ENCODE results near the gene GALNS.
"Not testable (repeated sequence)": the region's sequence is repeated elsewhere in the genome, so short reads cannot be mapped to it uniquely, and the experiment has no call there.

GALNS gene, protein sequence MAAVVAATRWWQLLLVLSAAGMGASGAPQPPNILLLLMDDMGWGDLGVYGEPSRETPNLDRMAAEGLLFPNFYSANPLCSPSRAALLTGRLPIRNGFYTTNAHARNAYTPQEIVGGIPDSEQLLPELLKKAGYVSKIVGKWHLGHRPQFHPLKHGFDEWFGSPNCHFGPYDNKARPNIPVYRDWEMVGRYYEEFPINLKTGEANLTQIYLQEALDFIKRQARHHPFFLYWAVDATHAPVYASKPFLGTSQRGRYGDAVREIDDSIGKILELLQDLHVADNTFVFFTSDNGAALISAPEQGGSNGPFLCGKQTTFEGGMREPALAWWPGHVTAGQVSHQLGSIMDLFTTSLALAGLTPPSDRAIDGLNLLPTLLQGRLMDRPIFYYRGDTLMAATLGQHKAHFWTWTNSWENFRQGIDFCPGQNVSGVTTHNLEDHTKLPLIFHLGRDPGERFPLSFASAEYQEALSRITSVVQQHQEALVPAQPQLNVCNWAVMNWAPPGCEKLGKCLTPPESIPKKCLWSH

DNA sequence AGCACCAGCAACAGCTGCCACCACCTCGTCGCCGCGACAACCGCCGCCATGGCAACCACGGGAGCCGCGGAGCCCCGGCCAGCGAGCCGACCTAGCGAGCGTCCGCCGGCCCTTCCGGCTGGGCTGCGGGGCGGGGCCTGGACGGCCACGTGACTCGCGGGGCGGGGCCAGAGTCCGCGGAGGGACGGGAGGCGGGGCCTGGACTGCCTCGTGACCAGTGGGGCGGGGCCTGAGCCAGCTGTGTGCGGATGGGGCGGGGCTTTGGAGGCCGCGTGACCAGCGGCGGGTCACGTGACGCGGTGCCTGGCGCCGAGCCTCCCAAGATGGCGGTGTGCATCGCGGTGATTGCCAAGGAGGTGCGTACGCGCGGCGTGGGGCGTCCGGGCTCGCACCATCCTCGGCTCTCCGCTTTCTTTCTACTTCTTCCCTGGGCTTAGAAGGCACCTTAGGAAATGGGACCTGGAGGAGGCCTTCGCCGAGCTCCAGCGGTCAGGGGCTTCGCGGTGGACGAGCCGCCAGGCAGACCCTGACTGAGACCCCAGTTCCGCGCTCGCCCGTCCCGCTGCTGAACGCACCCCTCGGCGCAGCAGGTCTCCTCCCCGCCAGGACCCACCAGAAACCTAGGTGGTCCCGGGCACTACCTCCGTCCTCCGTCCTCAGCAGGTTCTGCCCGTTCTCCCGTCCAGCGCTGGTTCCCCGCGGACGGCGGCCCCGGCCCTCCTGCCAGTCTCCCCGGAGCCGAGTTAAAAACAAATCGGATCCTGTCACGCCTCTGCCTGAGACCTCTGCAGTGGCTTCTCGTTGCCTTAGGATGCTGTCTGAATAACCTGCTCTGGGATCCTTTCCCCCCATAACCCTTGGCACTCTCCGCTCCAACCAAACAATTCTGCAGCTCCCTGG lies at the start of gene GALNS, which contains the start of gene TRAPPC2L:
TSS of gene GALNS (minus strand) at position 120 of the 900 bp plus-strand sequence. CDS start at position 50, 70 bp downstream.
TSS of gene TRAPPC2L (plus strand) at position 300 of the 900 bp plus-strand sequence. CDS start at position 324, 24 bp downstream.
- DNase-seq = peak; percentile 63 to 100 (median 98)

DNA sequence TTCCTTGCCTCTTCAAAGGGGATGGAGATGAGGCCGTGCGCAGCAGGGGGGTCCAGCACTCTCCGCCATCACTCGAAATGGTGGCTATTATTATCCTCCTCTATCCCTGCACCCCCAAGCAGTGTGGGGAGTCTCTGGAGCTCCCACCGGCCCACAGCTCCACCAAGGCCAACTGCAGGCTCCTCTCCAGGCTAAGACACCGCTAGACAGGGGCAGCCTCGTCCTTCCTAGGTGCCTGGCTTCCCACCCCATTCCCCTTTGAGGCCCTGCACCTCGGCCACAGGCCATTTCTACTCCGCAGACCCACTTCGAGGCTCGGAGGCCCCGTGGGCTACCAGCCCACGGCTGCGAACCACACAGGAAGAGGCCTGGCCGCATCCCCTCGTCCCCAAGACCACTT lies 49.3 kb upstream of the GALNS start:
- no peak for DNase-seq

DNA sequence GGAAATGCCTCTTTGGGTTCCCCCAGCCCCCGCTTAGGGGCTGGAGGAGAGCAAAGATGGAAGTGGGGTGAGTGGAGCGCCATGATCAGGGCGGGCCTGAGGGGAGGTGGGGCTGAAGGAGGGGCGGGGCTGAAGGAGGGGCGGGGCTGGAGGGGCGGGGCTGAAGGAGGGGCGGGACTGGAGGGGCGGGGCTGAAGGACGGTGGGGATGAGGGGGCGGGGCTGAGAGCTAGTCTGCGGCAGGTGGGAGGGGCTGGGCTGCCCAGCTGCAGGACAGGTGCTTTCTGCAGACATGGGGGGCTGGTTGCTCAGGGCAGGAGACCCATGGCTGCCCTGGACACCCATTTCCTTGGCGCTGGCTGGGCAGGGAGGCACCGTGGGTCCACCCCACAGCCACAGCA lies 48.8 kb upstream of the GALNS start:
- no peak for DNase-seq

DNA sequence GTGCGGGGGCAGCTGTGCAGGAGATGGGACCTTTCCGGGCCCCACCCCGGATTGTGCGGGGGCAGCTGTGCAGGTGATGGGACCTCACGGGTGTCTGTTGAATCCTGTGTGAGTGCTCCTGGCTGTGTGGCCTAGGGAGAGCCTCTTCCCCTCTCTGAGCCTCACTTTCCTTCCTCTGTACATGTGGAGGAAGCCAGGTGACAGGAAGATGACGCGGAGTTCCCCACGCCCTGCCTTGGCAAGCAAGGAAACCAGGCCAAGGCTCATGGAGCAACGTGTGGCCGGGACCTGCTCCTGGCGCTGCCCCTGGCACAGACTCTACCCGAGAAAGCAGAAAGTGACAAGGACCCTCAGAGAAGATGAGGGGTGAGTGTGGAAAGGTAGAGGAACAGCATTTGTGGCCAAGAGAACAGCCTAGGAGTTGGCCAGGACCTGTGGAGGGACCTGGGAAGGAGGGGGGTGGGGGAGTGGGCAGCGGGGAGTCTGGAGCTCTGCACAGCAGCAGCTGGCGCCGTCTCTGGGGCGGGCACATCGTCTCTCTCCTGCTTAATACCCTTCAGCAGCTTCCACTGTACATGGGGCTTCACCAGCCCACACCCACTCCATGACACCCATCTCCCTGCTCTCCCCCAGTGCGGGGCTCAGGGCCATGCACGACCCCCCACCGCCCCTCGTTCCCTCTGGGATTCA lies 48.1 kb upstream of the GALNS start:
- DNase-seq = no peak

DNA sequence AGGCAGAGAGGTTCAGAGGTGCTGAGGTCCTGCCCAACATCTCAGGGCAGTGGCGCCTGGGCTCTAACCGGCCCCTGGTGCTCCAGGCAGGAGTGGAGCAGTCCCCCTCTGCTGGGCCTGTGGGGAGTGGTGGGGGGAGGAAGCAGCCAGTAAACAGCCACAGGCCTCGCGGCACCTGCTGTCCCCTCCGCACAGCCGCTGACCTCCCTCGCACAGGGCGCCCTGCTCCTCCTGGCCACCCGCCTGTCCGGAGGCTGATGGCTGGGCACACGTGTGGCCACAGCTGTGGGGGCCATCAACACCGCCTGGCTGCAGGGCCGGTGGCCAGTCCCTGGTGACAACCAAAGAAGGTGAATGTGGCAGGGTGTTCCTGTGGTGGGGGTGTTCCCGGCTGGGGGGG lies 46.5 kb upstream of the GALNS start:
- no peak for DNase-seq

DNA sequence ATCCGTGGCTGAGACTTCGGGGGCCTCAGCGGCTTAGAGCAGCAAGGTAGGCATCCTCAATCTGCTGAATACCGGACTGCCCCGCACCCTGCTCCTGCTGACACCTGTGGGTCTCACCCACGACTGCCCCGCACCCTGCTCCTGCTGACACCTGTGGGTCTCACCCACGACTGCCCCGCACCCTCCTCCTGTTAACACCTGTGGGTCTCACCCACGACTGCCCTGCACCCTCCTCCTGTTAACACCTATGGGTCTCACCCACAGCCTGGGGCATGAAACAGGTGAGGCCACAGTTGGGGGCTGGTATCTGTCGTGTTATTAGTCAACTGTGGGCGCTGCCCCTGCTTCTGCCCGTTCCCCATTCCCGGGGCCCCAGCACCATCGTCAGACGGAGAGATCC lies 46.0 kb upstream of the GALNS start:
- no peak for DNase-seq

DNA sequence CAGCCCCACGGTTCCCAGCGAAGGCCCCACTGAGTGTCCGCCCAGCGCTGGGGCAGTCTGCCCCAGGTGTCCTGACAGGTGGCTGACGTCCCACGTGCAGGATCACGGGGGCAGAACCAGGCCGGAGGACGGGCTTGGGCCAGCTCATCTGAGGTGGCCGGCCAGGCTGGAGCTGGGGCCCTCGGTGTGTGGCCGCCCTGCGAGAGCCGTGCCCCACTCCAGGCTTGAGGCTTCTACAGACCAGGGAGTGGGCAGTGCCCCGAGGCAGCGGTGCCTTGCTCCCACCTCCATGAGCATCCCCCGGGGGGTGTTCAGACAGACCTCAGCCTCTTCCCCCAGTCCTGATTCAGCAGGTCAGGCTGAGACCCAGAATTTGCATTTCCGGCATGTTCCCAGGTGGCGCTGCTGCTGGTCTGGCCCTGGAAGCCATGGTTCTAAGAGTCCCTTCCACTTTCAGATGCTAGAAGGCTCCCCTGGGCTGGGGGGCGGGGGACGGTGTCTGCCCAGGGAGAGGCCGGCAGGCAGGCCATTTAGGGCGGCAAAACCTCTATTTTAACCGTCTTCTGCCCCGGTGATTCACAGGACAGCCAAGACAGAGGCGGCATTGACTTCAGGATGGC lies 45.1 kb upstream of the GALNS start:
- no peak for DNase-seq

DNA sequence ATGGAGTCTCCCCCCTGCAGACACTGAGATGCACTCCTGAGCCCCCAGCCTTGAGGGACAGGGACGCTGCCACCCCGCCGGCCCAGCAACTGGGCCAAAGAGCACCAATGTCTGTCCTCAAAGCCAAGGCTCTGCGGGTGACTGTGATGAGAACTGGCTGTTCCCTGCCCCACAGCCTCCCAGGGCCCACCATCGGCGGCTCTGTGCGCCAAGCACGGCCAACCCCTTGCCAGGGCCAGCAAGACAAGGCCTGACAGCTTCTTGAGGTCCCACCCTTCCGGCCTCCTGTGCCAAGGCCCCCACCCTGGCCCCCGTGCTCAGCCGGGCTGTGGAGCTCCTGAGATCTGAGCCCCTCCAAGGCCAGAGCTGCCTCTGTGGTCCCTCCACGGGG lies 43.9 kb upstream of the GALNS start:
- DNase-seq = no peak

DNA sequence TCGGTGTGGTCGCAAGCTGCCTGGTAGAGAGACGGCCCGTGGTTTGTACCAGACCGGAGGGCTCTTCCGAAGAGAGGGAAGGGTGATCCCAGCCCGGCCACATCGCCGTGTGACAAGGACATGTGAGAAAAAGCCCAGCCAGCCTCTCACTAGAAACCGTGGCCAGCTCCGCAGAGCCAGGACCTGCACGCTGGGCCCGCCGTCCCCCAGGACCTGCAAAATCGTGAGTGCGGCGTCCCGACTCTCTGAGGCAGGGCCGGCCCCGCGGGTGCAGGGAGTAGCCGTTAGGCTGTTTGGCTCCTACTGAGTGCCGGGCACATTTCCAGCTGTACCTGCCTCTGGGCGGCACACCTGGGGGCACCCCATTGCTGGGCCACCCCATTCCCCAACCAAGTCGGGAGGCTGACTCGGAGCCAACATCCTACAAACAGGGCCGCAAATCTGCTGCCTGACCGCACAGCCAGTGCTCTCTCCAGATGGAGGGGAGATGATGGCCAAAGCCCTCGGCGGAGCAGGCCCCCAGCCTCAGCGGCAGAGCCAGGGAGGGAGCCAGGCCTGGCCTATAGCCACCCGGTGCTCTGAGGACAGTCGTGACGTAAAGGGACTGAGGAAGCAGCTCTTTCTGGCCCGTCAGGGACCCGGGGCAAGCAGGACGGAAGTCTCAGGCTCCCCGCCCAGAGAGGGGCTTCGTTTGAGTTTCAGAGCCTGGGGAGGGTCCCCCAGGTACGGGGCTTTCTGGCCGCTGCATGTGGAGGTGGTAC lies 43.3 kb upstream of the GALNS start:
- no peak for DNase-seq

DNA sequence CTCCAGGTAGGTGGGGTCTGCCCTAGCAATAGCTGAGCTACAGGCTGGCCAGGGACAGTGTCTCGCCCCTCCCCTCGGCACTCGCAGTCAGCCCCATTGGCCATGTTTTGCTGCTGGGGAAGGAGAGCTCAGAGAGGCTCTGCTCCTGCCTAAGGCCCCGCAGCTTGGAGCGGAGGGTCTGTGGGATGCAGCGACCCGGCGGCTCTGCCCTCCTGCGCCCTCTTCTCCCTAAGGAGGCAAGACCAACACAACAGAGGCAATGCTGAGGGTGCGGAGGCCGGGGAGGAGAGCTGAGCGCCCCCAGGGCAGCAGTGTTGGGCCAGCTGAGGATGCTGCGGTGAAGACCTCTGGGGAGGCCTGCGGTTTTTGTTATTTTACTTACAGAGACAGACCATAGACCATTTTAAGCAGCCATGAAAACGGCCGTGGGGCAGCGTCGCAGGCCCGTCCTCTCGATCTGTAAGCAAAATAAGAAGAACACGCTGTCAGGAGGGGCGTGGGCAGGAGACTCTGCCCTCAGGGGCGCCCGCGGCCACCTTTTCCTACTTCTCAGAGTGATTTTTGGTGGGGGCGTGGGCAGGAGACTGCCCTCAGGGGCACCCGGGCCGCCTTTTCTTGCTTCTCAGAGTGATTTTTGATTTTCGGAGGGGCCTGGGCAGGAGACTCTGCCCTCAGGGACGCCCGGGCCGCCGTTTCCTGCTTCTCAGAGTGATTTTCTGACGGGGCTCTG lies 41.1 kb upstream of the GALNS start:
- DNase-seq = no peak

DNA sequence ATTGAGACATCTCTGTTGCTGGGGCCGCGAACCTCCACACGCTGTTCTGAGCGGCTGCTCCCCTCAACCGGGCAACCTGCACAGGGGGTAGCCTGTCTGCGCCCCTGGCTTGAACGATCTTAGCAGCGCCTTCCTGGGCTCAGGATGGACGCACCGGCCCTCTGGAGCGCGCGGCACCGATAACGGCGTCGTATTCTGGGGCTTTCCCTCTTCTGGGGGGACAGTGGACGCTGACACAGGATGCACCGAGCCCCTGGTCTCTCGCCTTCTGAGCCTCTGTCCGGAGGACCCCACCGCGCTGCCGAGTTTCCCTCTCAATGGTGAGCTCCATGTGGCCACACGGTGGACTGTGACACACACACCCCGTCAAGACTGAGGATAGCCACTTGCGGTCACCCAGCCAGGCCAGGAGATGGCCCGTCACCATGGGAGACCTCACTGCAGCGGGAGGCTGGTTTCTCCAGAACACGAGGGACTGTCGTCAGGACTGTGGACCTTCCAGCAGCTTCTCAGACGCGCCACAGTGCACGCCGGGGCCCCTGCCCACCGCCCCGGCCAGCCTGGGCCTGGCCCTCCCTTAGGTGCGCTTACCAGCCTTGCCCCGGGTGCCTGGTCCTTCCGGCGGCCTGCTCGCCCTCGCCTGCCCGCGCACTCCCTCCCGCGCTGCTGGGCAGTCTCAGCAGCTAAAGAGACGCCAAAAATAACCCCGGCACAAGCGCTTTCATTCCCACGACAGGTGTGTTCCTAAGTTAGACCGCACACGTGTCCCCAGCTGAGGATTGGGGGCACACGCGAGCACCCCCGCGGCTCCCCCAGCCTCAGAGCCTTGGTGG lies 39.7 kb upstream of the GALNS start:
- no peak for DNase-seq

DNA sequence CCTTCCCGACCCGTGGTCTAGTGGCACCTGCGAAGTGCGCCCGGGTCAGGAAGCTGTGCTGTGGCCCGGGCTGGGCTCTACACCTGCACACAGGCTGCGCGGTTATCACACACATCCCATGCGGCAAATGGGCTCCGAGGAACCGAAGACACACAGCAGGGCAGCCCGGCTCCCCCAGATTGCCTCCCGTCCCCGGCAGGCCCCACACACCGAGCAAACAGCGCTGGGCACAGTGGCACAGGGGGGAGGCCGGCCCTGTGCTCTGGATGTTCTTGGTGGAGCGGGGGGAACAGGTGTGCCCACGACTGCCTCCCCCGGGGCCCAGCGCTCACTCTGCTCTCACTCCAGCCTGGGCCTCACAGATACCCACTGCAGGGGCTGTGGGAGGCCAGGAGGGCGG lies 38.6 kb upstream of the GALNS start:
- no peak for DNase-seq

DNA sequence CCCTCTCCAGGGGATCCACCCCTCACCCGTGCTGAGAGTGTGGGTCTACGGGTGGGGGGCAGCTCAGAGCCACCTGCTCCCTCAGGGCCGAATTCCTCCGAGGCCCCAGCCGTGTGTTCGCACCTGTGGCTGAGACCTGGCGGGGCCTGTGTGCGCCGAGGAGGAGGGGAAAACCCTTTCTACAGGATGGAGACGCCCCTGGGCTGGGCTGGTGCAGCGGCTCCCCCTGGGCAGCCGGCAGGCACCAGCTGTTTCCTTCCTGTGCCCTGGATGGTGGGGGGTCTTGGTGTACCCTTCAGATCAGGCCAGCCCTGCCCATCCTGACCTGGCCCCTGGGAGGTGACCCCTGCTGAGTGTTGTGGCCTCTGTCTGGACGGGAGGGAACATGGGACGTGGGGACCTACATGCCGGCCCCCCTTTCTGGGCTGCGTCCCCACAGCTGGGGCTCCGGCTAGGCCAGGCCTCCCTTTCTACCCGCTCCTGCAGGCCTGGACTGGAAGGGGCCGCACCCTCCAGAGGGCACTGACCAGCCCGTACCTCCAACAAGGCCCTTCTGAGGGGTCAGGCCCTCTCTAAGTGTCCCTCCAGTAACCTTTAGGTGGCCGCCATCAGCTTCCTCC lies 38.0 kb upstream of the GALNS start:
- DNase-seq = no peak

DNA sequence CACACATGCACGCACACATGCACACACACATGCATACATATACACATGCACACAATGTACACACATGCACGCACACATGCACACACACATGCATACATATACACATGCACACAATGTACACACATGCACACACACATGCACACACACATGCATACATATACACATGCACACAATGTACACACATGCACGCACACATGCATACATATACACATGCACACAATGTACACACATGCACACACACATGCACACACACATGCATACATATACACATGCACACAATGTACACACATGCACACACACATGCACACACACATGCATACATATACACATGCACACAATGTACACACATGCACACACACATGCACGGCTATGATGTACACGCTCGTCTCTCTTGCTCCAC lies 37.5 kb upstream of the GALNS start:
- DNase-seq = not testable (repeated sequence)

DNA sequence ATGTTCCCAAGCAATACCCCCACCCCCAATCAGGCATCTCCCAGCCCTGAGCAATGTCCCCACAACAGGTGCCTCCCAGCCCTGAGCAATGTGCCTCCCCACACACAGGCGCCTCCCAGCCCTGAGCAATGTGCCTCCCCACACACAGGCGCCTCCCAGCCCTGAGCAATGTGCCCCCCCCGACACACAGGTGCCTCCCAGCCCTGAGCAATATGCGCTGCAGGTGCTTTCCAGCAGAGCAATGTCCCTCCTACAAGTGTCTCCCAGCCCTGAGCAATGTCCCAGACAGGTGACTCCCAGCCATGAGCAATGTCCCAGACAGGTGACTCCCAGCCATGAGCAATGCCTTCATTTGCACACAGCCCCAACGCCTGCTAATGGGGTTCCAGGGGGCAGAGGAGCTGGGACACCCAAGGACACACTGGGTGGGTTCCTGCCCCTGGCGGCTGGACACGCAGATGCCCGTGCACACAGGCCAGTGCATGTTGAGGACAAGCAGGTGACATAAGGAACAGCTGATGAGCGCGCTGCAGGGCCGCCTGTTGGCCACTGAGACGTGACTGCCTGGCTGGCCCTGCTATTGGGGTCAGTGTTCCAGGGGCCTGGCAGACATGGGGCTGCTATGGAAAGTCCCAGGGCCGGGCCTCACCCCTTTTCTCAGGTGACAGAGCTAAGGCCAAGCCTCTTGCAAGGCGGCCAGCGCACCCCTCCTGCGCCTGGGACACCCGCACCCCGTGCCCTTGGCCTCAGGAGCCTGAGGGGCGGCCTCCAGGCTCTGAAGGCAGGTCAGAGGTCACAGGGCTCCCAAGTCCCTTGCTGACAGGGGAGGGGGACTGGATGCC lies 36.6 kb upstream of the GALNS start:
- DNase-seq = peak in 1 of 51 donors; percentile 5

DNA sequence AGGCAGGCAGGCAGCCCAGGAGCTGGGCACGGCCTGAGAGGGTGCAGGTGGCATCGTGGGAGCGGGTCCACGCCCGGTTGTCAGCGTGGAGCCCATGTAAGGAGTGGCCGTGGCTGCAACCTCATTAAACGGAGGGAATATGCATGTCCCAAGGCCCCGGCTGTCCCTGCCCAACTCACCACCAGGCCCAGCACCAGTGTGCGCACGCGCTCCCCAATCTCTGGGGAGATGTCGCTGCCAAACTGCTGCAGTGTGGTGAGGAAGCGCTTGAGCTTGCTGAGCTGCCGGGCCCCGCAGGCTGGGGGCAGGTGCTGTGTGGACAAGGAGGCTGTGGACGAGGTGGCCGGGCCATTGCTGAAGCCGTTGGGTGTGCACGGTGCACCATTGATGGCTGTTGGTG lies 35.3 kb upstream of the GALNS start:
- no peak for DNase-seq

DNA sequence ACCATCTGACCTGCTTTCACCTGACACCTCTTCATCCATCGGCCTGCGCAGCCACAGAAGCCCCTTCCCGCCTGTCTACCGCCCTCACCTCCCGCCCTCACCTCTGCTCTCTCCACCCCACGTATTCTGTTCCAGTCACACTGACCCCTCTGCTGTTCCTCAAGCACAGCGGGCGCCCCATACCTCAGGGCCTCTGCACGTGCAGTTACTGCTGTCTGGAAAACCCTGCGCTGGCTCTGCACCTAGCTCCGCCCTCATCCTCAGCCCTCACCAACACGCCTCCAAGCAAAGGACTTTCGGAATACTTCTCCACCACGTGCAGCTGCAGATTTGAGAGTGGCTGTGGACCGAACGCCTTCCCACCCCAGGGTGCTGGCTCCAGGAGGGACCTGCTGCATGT lies 34.3 kb upstream of the GALNS start:
- no peak for DNase-seq
